ENCODE results near the gene CNOT6.

Gene CNOT6

DNA sequence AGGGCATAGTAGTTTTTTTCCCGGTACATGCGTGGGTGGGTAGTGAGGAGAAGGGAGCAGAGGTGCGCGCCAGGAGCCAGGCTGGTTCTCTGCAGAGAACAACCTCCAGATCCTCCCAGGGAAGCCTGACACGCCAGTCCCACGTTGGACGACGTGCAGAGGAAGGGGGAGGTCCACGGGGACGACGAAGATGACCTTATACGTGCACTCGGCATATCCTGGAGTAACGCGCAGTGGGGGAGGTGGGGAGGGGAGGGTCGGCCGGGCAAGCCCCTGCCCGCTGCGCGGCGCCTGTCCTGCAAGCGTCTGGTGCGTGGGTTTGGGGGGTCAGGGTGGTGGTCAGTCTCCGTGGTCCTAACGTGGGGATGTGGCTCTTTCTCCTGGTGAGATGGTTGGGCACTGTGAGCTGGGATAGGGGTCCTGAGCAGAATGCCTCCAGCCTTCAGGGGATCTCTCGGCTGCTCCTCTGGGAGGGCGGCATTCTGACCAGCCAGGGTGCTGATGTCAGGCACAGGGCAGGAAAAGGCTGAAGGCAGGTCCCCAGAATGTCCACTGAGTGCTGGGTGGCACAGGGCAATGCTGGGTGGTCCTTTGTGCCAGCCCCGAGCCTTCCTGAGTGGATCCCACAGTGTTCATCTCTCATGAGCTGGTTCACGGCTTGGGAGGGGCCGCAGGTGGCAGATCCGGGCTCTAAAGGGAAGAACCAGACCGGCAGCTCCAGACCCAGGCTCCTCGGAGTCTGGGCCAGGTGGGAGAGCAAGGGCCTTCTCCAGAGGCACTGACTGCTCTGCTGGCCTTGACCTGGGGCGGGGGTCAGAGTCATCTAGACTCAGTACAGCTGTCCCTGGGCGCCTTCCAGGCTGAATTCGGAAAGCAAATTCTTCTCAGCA lies 107.7 kb downstream of the CNOT6 start:
- DNase-seq (ENCODE audit: low read depth) = no peak

- DNase-seq (ENCODE audit: low read depth) = no peak
Measured at GRCh38 chr5:180602481-180603075, 108.4 kb downstream of the CNOT6 start.

DNA sequence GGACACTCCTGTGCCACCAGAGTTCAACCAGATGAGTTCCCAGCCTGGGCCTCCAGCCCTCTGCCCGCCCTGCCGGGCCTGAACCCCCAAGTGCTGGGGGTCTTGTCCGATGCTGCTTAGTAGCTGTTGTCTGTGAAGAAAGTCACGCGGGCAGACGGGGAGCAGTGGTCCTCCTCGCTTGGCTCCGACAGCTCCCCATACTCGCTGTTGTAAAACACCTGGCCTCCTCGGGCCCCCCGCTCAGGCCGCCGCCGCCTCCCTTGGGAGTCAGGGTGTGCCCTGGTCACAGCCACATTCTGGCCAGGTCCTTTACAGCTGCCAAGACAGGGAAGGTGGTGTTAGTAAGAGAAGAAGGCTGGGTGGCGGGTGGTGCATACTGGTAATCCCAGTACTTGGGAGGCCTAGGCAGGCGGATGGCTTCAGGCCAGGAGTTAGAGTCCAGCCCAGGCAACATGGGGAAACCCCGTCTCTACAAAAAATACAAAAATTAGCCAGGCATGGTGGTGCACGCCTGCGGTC lies 109.0 kb downstream of the CNOT6 start:
- DNase-seq (ENCODE audit: low read depth) = no peak

DNA sequence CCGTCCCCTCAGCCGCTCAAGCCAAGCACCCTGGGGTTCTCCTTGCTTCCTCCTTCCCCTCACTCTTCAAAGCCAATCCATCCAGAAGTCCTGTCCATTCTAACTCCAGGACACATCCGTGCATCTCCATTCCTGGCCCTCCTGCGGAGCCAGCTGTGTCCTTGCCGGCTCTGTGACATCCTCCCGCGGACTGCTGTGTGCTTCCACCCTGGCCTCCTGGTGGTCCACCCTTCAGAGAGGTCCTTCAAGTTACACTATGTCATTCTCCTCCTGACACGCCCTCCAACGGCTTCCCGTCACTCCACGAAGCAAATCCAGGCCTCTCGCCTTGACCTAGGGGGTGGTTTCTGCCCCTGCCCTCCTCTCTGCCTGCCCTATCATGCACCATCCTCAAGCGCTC lies 110.1 kb downstream of the CNOT6 start:
- no peak for DNase-seq (ENCODE audit: low read depth)

- peak; percentile 6 for DNase-seq (ENCODE audit: low read depth)
Measured at GRCh38 chr5:180605554-180606214, 111.5 kb downstream of the CNOT6 start.

DNA sequence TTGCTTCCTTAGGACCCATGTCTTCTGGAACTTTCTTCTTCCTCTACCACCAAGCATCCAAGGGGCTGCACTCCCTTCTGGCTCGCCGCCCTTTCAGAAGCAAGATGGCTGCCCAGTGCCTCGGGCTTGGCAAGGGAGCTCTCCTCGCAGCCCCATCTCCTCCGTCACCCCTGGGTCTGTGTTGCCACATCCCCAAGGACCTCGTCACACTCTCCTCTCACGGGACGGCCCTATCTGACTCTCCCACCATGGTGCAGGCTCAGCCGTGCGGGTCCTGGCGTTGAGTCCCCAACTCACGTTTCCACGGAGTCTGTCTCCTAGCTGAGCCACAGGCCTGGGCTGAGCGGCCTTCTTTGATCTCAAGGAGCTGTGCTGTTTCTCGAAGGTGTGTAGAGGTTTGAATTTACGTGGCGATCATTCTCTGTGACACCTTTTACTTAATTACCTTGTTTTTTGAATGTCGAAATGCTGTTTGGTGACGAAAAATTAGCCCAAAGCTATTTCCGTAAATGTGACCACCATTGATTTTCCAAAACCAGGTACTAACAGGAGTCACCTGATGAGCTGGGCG lies 112.1 kb downstream of the CNOT6 start:
- no peak for DNase-seq (ENCODE audit: low read depth)

DNA sequence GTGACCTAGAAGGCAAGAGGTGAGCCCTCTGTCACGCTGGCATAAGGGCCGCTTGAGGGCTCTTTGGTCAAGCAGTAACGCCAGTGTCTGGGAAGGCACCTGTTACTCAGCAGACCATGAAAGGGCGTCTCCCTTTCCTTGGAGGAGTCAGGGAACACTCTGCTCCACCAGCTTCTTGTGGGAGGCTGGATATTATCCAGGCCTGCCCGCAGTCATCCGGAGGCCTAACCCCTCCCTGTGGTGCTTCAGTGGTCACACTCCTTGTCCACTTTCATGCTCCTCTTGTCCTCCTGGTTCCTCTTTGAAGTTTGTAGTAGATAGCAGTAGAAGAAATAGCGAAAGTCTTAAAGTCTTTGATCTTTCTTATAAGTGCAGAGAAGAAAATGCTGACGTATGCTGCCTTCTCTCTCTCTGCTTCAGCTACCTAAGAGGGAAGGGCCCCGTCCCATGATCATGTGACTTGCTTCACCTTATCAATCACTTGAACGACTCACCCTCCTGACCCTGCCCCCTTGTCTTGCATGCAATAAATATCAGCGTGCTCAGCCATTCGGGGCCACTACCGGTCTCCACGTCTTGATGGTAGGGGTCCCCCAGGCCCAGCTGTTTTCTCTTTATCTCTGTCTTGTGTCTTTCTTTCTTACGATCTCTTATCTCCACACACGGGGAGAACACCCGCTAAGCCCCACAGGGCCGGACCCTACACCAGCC lies 113.8 kb downstream of the CNOT6 start:
- no peak for DNase-seq (ENCODE audit: low read depth)

DNA sequence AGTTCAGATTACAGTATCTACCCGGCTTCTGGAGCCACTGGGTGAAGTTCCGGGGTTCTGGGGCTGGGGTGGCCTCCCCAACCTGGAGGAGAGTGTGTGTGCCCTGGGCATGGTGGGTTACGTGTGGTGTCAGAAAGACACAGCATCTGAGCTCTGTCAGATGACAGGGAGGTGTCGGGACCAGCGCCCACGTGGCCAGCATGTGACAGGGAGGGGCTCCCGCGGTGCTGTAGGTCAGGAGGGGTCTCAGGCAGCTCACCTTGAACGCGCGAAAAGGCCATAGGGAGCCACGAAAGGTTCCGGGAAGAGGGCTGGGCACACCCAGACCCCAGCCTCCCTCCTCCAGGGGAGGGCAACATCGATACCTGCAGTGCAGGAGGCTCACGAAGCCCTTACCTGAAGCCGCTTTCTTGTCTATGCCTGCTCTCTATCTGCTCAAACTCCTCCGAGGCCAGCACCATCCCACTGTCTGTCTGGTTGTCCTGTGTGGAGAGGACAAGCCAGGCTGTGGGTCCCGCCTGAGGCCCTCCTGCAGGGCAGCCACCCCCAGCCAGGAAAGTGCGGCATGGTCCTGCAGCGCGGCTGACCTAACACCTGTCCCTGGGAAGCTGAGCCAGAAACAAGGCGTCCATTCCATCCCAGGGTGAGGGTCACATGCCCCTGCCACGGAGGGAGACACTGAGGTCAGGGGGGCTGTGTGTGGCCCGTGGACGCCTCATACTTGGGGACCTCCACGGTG lies 114.6 kb downstream of the CNOT6 start:
- no peak for DNase-seq (ENCODE audit: low read depth)

GRCh38 chr5:180609386-180609785 lies 115.2 kb downstream of the CNOT6 start:
- DNase-seq (ENCODE audit: low read depth) = no peak

DNA sequence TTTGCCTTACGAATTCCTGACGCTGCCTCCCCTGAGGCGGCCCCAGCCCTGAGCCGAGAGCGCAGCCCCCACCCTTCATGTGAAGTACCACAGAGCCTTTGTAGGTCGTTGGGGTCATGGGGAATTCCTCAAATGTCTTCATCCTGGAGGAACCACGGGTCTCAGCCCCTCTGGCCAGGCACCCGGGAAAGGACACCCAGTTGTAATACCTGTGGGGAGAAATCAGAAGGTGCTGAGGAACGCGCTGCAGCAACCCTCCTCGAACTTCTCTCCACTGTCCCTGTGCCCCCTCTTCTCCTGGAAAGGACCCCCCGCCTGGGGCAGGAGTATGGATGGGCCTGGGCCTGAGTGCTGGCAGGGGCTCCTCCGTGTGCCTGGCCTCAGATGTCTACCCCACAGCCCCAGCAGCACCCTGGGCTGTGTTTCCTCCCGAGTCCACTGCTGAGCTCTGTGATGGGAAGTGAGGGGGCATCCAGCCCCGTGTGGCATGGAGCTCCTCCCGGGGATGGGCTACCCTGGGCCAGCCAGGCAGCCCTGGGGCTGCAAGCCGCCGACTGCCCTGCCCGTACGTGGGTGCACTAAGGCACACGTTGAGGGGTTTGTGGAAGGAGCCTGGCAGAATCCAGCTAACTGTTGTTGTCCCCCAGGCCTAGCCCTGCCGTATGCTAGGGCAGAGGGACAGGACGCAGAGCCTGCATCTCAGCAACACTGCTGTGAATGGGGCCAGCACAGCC lies 115.8 kb downstream of the CNOT6 start:
- DNase-seq (ENCODE audit: low read depth) = no peak

- no peak for DNase-seq (ENCODE audit: low read depth)
Measured at GRCh38 chr5:180611140-180611850, 117.1 kb downstream of the CNOT6 start.

GRCh38 chr5:180612683-180613082 lies 118.5 kb downstream of the CNOT6 start:
- no peak for DNase-seq (ENCODE audit: low read depth)

DNA sequence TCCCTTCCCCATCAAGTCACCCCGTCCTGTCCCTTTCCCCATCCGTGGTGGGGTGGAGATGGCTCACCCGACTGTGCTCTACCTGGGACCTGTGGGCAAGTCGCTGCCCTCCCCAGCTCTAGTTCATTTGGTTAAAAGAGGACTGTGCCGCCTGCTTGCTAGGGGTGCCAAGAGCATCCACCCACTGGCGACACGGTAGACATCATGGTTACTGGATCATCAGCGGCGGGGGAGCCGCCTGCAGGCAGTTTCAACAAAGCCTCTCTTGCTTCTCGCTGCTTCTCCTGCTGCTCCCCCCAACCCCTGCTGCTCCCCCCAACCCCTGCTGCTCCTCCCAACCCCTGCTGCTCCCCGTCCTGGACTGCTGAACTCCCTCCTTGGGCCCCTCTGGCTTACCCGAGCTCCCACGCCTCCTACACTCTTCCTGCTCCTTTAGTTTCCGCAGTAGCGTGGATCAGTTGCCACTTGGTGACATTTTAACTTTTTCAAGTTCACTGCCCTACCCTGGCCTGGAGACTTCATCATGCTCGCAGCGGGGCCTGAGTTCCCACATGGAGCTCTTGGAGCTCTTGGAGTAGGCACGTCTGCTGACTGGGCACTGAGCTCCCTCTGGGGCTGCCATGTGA lies 119.1 kb downstream of the CNOT6 start:
- no peak for DNase-seq (ENCODE audit: low read depth)

DNA sequence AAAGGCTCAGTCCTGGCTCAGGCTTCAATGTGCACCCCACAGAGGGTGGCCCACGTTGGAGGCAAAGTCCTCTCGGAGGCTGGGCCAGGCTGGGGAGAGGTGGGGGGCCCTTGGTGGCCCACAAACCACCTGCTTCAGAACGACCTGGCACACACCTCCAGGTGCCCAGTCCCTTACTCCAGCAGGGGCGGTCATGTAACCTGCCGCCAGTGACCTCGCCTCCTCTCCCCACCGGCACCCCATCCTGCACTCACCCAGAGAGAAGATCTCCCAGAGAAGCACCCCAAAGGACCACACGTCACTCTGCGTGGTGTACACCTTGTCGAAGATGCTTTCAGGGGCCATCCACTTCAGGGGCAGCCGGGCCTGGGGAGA lies 119.6 kb downstream of the CNOT6 start:
- no peak for DNase-seq (ENCODE audit: low read depth)

DNA sequence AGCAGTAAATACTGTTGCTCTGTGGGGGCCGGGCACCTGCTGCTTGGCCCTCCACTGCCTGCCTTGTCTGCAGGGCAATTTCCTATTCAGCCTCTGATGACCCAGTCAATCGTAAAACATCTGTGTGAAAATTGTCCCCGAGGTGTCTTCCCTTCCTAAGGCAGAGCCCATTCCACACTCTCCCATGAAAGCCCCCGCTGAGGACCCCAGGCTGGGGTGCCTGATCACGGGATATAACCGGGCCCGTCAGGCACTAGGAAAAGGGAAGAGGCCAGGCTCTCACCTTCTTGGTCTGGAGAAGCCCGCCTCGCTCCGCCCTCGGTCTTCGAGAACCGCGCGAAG lies 124.3 kb downstream of the CNOT6 start:
- DNase-seq (ENCODE audit: low read depth) = no peak

DNA sequence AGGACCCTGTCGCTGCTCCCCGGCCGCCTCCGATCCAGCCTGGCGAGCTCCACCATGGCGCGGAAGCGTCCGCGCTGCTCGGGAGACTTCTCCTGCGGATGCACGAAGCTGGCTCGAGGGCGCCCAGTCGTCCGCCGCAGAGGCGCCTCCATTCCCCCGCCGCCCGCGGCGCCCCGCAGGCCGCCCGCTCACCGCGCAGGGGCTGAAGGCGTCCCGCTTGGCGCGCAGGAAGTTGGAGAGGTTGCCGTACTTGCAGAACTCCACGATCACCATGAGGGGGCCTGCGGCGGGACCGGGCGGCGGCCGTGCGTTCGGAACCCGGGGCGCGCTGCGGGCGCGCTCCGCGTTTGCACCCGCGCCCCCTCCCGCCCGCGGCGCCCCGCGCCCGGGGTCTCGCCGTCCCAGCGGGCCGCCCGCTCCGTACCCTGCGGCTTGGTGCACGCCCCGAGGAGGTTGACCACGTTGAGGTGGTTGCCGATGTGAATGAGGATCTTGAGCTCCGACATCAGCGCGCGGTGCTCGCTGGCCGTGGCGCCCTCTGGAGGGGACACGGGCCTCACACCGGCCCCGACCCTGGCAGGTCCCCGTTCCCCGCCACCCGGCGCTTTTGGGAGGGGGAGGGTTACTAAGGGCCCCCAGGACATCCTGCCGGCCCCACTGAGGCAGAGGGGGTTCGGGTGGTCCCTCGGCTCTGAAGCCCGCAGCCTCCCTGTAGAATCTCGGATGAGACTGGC lies 124.8 kb downstream of the CNOT6 start:
- DNase-seq (ENCODE audit: low read depth) = peak; percentile 3

GRCh38 chr5:180619563-180619915 lies 125.4 kb downstream of the CNOT6 start:
- DNase-seq (ENCODE audit: low read depth) = no peak

DNA sequence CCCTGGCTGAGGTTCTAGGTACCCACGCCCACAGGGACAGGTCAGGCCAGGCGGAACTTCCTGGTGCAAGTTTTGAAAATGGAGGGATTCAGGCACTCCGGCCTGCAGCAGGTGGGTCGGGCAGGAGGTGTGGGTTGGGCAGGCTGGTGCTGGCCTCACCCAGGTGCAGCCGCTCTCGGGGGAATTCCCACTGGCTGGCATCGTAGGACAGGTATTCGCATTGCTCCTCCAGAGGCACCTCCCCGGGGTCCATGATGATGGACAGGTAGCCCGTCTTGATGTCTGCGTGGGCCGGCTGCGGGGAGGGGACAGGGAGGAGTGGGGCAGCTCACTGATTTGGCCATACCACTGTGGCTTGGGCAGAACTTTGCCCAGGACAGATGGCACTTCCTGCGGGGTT lies 125.8 kb downstream of the CNOT6 start:
- DNase-seq (ENCODE audit: low read depth) = no peak

DNA sequence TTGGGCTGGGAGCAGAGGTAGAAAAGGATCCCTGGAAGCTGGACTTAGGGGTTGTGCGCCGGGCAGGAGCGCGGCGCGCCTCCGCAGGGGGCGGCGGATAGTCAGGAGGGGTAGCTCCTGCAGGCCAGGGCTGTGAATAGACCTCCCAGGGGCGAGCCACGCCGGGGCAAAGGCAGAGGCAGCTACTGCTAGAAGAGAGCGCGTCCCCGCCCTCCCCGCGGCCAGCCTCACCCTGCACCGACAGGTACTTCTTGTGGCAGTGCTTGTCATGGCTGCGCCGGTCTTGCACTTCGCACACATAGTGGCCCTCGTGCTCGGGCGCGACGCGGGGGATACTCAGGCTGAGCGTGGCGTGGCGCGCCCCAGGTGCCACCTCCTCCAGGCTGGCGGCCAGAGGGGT lies 127.1 kb downstream of the CNOT6 start:
- DNase-seq (ENCODE audit: low read depth) = no peak
